HG03060 (cell line): Measurements from ENCODE around the gene CUL1.

ENCODE experiments used
- ATAC-seq: cut with Tn5 transposase; IDR thresholded peaks from one replicate; pipeline ENCODE4 v1.9.1; 2021; ENCODE audit warnings: low read depth, moderate number of reproducible peaks; ENCODE audit not compliant: unreplicated experiment

The CUL1 gene

DNA sequence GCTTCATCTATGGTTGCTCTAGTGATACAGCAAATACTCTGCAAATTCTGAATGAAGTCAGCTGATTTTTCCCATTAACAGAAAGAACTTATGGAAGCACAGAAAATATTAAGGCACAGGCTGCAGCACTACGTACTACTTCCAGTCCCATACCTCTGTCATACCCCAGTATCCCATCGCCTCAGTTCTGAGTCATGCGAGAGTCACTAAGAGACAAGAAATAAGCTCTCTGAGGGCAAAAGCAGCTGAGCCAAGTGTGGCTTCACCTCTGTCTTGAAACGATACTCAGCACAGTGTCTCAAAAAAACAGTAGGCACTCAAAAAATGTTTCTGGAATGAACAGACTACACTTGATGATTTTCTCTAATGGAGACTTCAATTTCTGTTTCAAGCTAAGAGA lies 137.2 kb downstream of the CUL1 start:
- no peak for ATAC-seq

DNA sequence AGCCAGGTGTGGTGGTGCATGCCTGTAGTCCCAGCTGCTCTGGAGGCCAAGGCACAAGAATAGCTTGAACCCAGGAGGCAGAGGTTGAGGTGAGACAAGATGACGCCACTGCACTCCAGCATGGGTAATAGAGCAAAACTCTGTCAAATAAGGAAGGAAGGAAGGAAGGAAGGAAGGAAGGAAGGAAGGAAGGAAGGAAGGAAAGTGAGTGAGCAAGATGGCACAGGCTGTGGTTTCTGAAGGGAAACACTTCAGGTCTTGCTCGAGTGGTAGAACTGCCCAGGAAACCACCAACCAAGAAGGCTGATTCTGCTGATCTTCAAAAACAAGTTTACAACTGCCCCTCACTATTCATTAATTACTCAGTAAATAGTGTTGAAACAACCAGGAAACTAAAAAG lies 140.2 kb downstream of the CUL1 start:
- ATAC-seq, result no peak

GRCh38 chr7:148847815-148848734 lies 149.4 kb downstream of the CUL1 start:
- ATAC-seq, result no peak

GRCh38 chr7:148849393-148850098 lies 150.8 kb downstream of the CUL1 start:
- ATAC-seq, result no peak

GRCh38 chr7:148850564-148850963 lies 151.9 kb downstream of the CUL1 start:
- no peak for ATAC-seq
